MCF 10A (cell line): ENCODE data around the gene MPL. TPM values are rescaled to one million over a fixed set of nuclear protein-coding genes. Genes with fewer than 3 reads are reported as not detected.

Source experiments
- BruUV-seq: library from RNA; stranded (reverse); fragments of 400-500 nt; replicated peaks from 2 replicates; lab custom pipeline; 2021; lab: Mats Ljungman, UMichigan
- CTCF ChIA-PET: fragments of 300-600 bp; sonication (Branson Sonifier 250); formaldehyde crosslinking; extraction: SDS; loops from one replicate; lab custom pipeline; 2021; ENCODE audit warnings: antibody characterized with exemption, inconsistent platforms; lab: Yijun Ruan, JAX
- POLR2A ChIA-PET: fragments of 300-600, 350-650 bp; sonication (Branson Sonifier 250); formaldehyde crosslinking; extraction: SDS; loops from one replicate; lab custom pipeline; 2020; ENCODE audit warnings: antibody characterized with exemption, inconsistent platforms; lab: Yijun Ruan, JAX
- DNase-seq: peaks from one replicate; pipeline ENCODE4 v3.0.0-alpha.2; 2018; ENCODE audit not compliant: unreplicated experiment
- H3K27ac Mint-ChIP-seq: one replicate; pipeline ENCODE4 v1.8.0; 2022; ENCODE audit warnings: mild to moderate bottlenecking, low read depth, mixed read lengths; ENCODE audit not compliant: unreplicated experiment
- H3K27me3 Mint-ChIP-seq: one replicate; pipeline ENCODE4 v1.8.0; 2022; ENCODE audit warnings: mixed read lengths; ENCODE audit not compliant: insufficient read depth, unreplicated experiment
- H3K36me3 Mint-ChIP-seq: one replicate; pipeline ENCODE4 v1.8.0; 2022; ENCODE audit warnings: mild to moderate bottlenecking, moderate library complexity, mixed read lengths; ENCODE audit not compliant: insufficient read depth, unreplicated experiment
- H3K4me1 Mint-ChIP-seq: one replicate; pipeline ENCODE4 v1.8.0; 2022; ENCODE audit warnings: mixed read lengths; ENCODE audit not compliant: insufficient read depth, unreplicated experiment
- H3K4me3 Mint-ChIP-seq: one replicate; pipeline ENCODE4 v1.8.0; 2022; ENCODE audit warnings: mild to moderate bottlenecking, moderate library complexity, mixed read lengths; ENCODE audit not compliant: unreplicated experiment
- H3K9me3 Mint-ChIP-seq: one replicate; pipeline ENCODE4 v1.8.0; 2022; ENCODE audit warnings: mixed read lengths; ENCODE audit not compliant: unreplicated experiment
- CTCF ChIP-seq: fragments of 200-600 bp; IDR thresholded peaks from one replicate; pipeline ENCODE4 v1.8.0; 2022; ENCODE audit warnings: antibody characterized with exemption, mild to moderate bottlenecking; ENCODE audit not compliant: unreplicated experiment
- intact Hi-C: fragments of 100-400 bp; cut with micrococcal nuclease; formaldehyde crosslinking; loops from 2 replicates; pipeline ENCODE4 v1.14.1; 2022
- total RNA-seq: library from RNA; stranded (reverse); gene quantifications from 2 replicates; pipeline ENCODE4 v1.2.3, GENCODE V29; 2022

MPL gene
- total RNA-seq, 1 experiment from 2014 or later, result not detected

GRCh38 chr1:43319288-43319687, 18.3 kb upstream of the MPL start:
- Mint-ChIP-seq H3K36me3 (peaks cover 1% of the 10 kb centered on the region), H3K27ac (no peak overlapping the region), H3K27me3 (no peaks in the 10 kb centered on the region), H3K9me3 (peaks cover 4% of the 10 kb centered on the region), H3K4me1 (no peaks in the 10 kb centered on the region), H3K4me3 (no peak overlapping the region)
- no TSS peak for BruUV-seq
- TF ChIP-seq CTCF, result no peak
- intact Hi-C loops, result no loop called here
- DNase-seq, result no peak
- ChIA-PET CTCF (no interaction called here), POLR2A (no interaction called here)

- Mint-ChIP-seq H3K9me3 (peaks cover 9% of the 10 kb centered on the region), H3K36me3 (peaks cover 6% of the 10 kb centered on the region), H3K27ac (no peak overlapping the region), H3K27me3 (no peaks in the 10 kb centered on the region), H3K4me3 (no peak overlapping the region), H3K4me1 (no peaks in the 10 kb centered on the region)
- TF ChIP-seq CTCF, result no peak
- CTCF ChIA-PET, result no interaction called here
- POLR2A ChIA-PET, result interaction anchor here (0.7 kb wide), 1 partner anchor 8 kb away, joined by 3 read pairs; no protein-coding TSS in a partner anchor
- DNase-seq, result no peak
- intact Hi-C loops, result no loop called here
- no TSS peak for BruUV-seq
Measured at GRCh38 chr1:43319766-43320165, 17.9 kb upstream of the MPL start.

GRCh38 chr1:43321331-43321891, 16.2 kb upstream of the MPL start:
- DNase-seq, result peak; percentile 14
- BruUV-seq, result no TSS peak
- no peak for TF ChIP-seq CTCF
- peaks cover 13% of the 10 kb centered on the region for H3K9me3 Mint-ChIP-seq
- no peaks in the 10 kb centered on the region for H3K4me1 Mint-ChIP-seq
- ChIA-PET POLR2A (no interaction called here), CTCF (interaction anchor here (1.5 kb wide), 1 partner anchor 36 kb away, joined by 6 read pairs; the partner anchor contains the start of gene C1orf210)
- H3K27ac Mint-ChIP-seq, result no peak overlapping the region
- H3K36me3 Mint-ChIP-seq, result peaks cover 6% of the 10 kb centered on the region
- no peak overlapping the region for H3K4me3 Mint-ChIP-seq
- H3K27me3 Mint-ChIP-seq, result no peaks in the 10 kb centered on the region
- intact Hi-C loops, result no loop called here

- CTCF ChIA-PET, result no interaction called here
- H3K27ac Mint-ChIP-seq, result no peak overlapping the region
- POLR2A ChIA-PET, result interaction anchor here (0.8 kb wide), 1 partner anchor 39 kb away, joined by 4 read pairs; no protein-coding TSS in a partner anchor
- no peak overlapping the region for H3K4me3 Mint-ChIP-seq
- no peak for DNase-seq
- H3K9me3 Mint-ChIP-seq, result peaks cover 13% of the 10 kb centered on the region
- TF ChIP-seq CTCF, result no peak
- no peaks in the 10 kb centered on the region for H3K4me1 Mint-ChIP-seq
- no TSS peak for BruUV-seq
- H3K36me3 Mint-ChIP-seq, result peaks cover 6% of the 10 kb centered on the region
- intact Hi-C loops, result no loop called here
- H3K27me3 Mint-ChIP-seq, result no peaks in the 10 kb centered on the region
Measured at GRCh38 chr1:43322506-43322905, 15.1 kb upstream of the MPL start.
